GM23248 (cell line): Measurements from ENCODE around the gene MFSD1. TPM values are rescaled to one million over a fixed set of nuclear protein-coding genes. Genes with fewer than 3 reads are reported as not detected.
A peak's percentile ranks its signal among the peaks of the same experiment; 100 is the strongest.

ENCODE experiments used
- DNase-seq: peaks from one replicate; pipeline ENCODE4 v3.0.0-alpha.2; 2015
- H2AFZ ChIP-seq: fragments of 200-600 bp; sonication (generic); 2 replicates; pipeline ENCODE4 v1.6.1; 2016; ENCODE audit warnings: antibody characterized with exemption
- H3F3A ChIP-seq: fragments of 200-600 bp; sonication (generic); 2 replicates; pipeline ENCODE4 v1.6.1; 2016; ENCODE audit warnings: mild to moderate bottlenecking, antibody characterized with exemption, mixed run types; ENCODE audit not compliant: insufficient read depth
- H3K27ac ChIP-seq: fragments of 200-600 bp; sonication (generic); 2 replicates; pipeline ENCODE4 v1.5.1; 2016; ENCODE audit warnings: mild to moderate bottlenecking
- H3K27me3 ChIP-seq: fragments of 200-600 bp; sonication (generic); replicated peaks from 2 replicates; pipeline ENCODE4 v1.6.1; 2016; ENCODE audit warnings: mild to moderate bottlenecking; ENCODE audit not compliant: insufficient read depth
- H3K36me3 ChIP-seq: fragments of 200-600 bp; sonication (generic); 2 replicates; pipeline ENCODE4 v1.6.1; 2016; ENCODE audit warnings: low read depth, mild to moderate bottlenecking
- H3K4me1 ChIP-seq: fragments of 200-600 bp; sonication (generic); 2 replicates; pipeline ENCODE4 v1.6.1; 2016; ENCODE audit warnings: mild to moderate bottlenecking; ENCODE audit not compliant: insufficient read depth
- H3K4me2 ChIP-seq: fragments of 200-600 bp; sonication (generic); one replicate; pipeline ENCODE4 v1.6.1; 2016; ENCODE audit warnings: mild to moderate bottlenecking; ENCODE audit not compliant: unreplicated experiment
- H3K4me3 ChIP-seq: fragments of 200-600 bp; sonication (generic); 2 replicates; pipeline ENCODE4 v1.5.1; 2016; ENCODE audit warnings: mild to moderate bottlenecking
- H3K79me2 ChIP-seq: fragments of 200-600 bp; sonication (generic); 2 replicates; pipeline ENCODE4 v1.6.1; 2016; ENCODE audit warnings: mild to moderate bottlenecking; ENCODE audit not compliant: insufficient read depth
- H3K9ac ChIP-seq: fragments of 200-600 bp; sonication (generic); 2 replicates; pipeline ENCODE4 v1.6.1; 2016; ENCODE audit warnings: mild to moderate bottlenecking
- H3K9me2 ChIP-seq: fragments of 200-600 bp; sonication (generic); 2 replicates; pipeline ENCODE4 v1.6.1; 2016; ENCODE audit warnings: mixed run types, mild to moderate bottlenecking, moderate library complexity; ENCODE audit not compliant: insufficient read depth
- H3K9me3 ChIP-seq: fragments of 200-600 bp; sonication (generic); one replicate; pipeline ENCODE4 v1.6.1; 2017; ENCODE audit warnings: low read depth
- H4K20me1 ChIP-seq: fragments of 200-600 bp; sonication (generic); 2 replicates; pipeline ENCODE4 v1.6.0; 2016; ENCODE audit not compliant: insufficient read depth
- EZH2 ChIP-seq: fragments of 200-600 bp; sonication (generic); IDR thresholded peaks from 2 replicates; pipeline ENCODE4 v1.6.1; 2018; ENCODE audit warnings: antibody characterized with exemption, mild to moderate bottlenecking; ENCODE audit not compliant: insufficient read depth, poor library complexity, severe bottlenecking
- EZH2phosphoT487 ChIP-seq: fragments of 200-600 bp; sonication (generic); IDR thresholded peaks from 2 replicates; pipeline ENCODE4 v1.6.1; 2018; ENCODE audit warnings: antibody characterized with exemption, moderate library complexity, mild to moderate bottlenecking, low read depth; ENCODE audit not compliant: insufficient read depth
- WGBS, 2 experiments: methylation state at CpG; one replicate each; pipeline ENCODE4 v1.1.6; 2015 to 2017; ENCODE audit warnings: low lambda C conversion rate in 2 of 2, low coverage in 1 of 2; ENCODE audit errors: missing lambda C conversion rate in 2 of 2; 5-methylcytosine and 5-hydroxymethylcytosine counted together
- in situ Hi-C: fragments of 300-500 bp; cut with MboI; formaldehyde crosslinking; loops from 2 replicates; pipeline ENCODE4 v1.15.0; 2020
- polyA plus RNA-seq: library from polyadenylated mRNA; unstranded; fragments of >200 nt; fragmentation: Nextera tagmentation; extraction: Ambion mirVana; gene quantifications from 2 replicates; pipeline ENCODE4 v1.2.1, GENCODE V29; 2016
- total RNA-seq: library from RNA; depleted of rRNA; stranded (reverse); fragments of >200 nt; shearing (Covaris generic); gene quantifications from 2 replicates; pipeline ENCODE4 v1.2.3, GENCODE V29; 2014

MFSD1 gene
- total and polyA plus RNA-seq, 2 experiments from 2014 or later: 100 to 177 TPM

DNA sequence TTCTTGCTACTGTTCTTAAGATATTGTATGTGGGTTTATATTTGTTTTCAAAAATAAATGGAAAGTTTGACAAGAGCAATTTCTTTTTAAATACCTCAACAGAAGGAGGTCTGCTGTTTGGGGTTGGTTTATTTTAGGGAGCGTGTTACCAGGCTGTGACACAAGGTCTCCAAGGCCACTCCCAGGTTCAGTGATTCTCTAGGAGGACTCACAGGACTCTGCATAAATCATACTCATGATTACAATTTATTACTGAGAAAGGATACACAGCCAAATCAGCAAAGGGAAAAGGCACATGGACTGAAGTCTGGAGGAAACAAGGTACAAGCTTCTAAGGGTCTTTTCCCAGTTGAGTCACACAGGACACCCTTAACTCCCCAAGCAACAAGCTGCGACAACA, 18.8 kb upstream of the MFSD1 start:
- no peaks in the 10 kb centered on the region for H3K9me3 ChIP-seq
- TF ChIP-seq EZH2phosphoT487 (no peak), EZH2 (no peak)
- H3K4me3 ChIP-seq: no peak overlapping the region
- H3K27ac ChIP-seq: no peak overlapping the region
- H3K4me2 ChIP-seq: no peak overlapping the region
- no peak for DNase-seq
- H3K9me2 ChIP-seq: no peaks in the 10 kb centered on the region
- H4K20me1 ChIP-seq: no peaks in the 10 kb centered on the region
- in situ Hi-C loops: loop anchor here (25.0 kb wide), 1 partner anchor 246 kb away; no protein-coding TSS in a partner anchor
- H2AFZ ChIP-seq: no peak overlapping the region
- H3K4me1 ChIP-seq: no peaks in the 10 kb centered on the region
- no peaks in the 10 kb centered on the region for H3K27me3 ChIP-seq
- no peaks in the 10 kb centered on the region for H3K79me2 ChIP-seq
- WGBS, 2 experiments: 98 to 100% methylated on average over 2 of the region's 2 CpGs
- H3F3A ChIP-seq: no peaks in the 10 kb centered on the region
- no peak overlapping the region for H3K9ac ChIP-seq
- no peaks in the 10 kb centered on the region for H3K36me3 ChIP-seq

DNA sequence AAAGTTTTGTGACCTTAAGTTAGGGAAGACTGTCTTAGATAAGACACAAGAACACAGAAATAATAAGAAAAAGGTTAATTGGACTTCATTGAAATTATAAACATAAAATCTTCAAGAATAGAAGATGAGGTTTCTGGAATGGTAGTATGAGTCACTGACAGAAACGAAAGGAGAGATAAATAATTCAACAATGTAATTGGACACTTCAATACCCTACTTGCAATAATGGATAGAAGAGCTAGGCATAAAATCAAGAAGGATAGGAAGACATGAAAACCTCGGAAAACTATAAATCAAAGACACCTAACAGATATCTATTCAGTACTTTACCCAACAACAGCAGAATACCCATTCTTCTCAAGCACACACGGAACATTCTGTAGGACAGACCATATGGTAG, 15.9 kb upstream of the MFSD1 start:
- Histone ChIP-seq H3K4me1 (peaks cover 5% of the 10 kb centered on the region; the same call in 1 of the 2 replicates), H3K27ac (no peak overlapping the region), H3K27me3 (no peaks in the 10 kb centered on the region), H3K4me3 (no peak overlapping the region), H3K4me2 (no peak overlapping the region), H3K79me2 (no peaks in the 10 kb centered on the region), H3K9me2 (no peaks in the 10 kb centered on the region), H2AFZ (no peak overlapping the region), H3K9me3 (no peaks in the 10 kb centered on the region), H3K36me3 (no peaks in the 10 kb centered on the region), H3K9ac (no peak overlapping the region), H4K20me1 (no peaks in the 10 kb centered on the region), H3F3A (no peaks in the 10 kb centered on the region)
- WGBS, 2 experiments: 95 to 98% methylated on average over 3 of the region's 3 CpGs
- in situ Hi-C loops: loop anchor here (25.0 kb wide), 1 partner anchor 249 kb away; no protein-coding TSS in a partner anchor
- DNase-seq: no peak
- no peak for TF ChIP-seq EZH2phosphoT487
- TF ChIP-seq EZH2: no peak

- Histone ChIP-seq H3K4me3 (no peak overlapping the region), H2AFZ (no peak overlapping the region), H3K4me2 (no peak overlapping the region), H3K9me2 (no peaks in the 10 kb centered on the region), H3K79me2 (no peaks in the 10 kb centered on the region), H3K4me1 (peaks cover 23% of the 10 kb centered on the region), H3K27ac (no peak overlapping the region), H3K9me3 (no peaks in the 10 kb centered on the region), H3K36me3 (no peaks in the 10 kb centered on the region), H3F3A (peaks cover 13% of the 10 kb centered on the region), H4K20me1 (no peaks in the 10 kb centered on the region), H3K27me3 (no peaks in the 10 kb centered on the region), H3K9ac (no peak overlapping the region)
- DNase-seq: no peak
- no peak for TF ChIP-seq EZH2
- no peak for TF ChIP-seq EZH2phosphoT487
- in situ Hi-C loops: loop anchor here (25.0 kb wide), 1 partner anchor 251 kb away; no protein-coding TSS in a partner anchor
- 97 to 100% methylated on average over 1 of the region's 1 CpG for WGBS, 2 experiments
Observed at GRCh38 chr3:158788446-158788845, 13.4 kb upstream of the MFSD1 start.

- H3K79me2 ChIP-seq: no peaks in the 10 kb centered on the region
- TF ChIP-seq EZH2phosphoT487: no peak
- TF ChIP-seq EZH2: no peak
- 84 to 89% methylated on average over 1 of the region's 1 CpG for WGBS, 2 experiments
- H3K36me3 ChIP-seq: no peaks in the 10 kb centered on the region
- peaks cover 13% of the 10 kb centered on the region for H3F3A ChIP-seq
- no peaks in the 10 kb centered on the region for H3K9me2 ChIP-seq
- no peak overlapping the region for H3K27ac ChIP-seq
- no peak overlapping the region for H3K4me3 ChIP-seq
- H3K9ac ChIP-seq: no peak overlapping the region
- no peaks in the 10 kb centered on the region for H3K27me3 ChIP-seq
- H3K4me1 ChIP-seq: peaks cover 23% of the 10 kb centered on the region
- no peak overlapping the region for H2AFZ ChIP-seq
- no peaks in the 10 kb centered on the region for H3K9me3 ChIP-seq
- no peak overlapping the region for H3K4me2 ChIP-seq
- DNase-seq: peak; percentile 67
- no peaks in the 10 kb centered on the region for H4K20me1 ChIP-seq
- in situ Hi-C loops: loop anchor here (25.0 kb wide), 1 partner anchor 252 kb away; no protein-coding TSS in a partner anchor
Observed at GRCh38 chr3:158789592-158789991, 12.3 kb upstream of the MFSD1 start.
